ENCODE results near the gene OR10H1. TPM values are rescaled to one million over a fixed set of nuclear protein-coding genes. Genes with fewer than 3 reads are reported as not detected.
"Not testable (repeated sequence)": the region's sequence is repeated elsewhere in the genome, so short reads cannot be mapped to it uniquely, and the experiment has no call there.

Gene OR10H1
- total and polyA plus RNA-seq, 8 donors, result 0.04 to 0.11 (median 0.09) TPM; not detected in 4

GRCh38 chr19:15779756-15780476 is 35.5 kb downstream of the OR10H1 start:
- intact Hi-C loops (cut with DNase I), result no loop called here
- H3K36me3 ChIP-seq, result no peaks in the 10 kb centered on the region
- ATAC-seq (peak; percentile 87), DNase-seq (peak; percentile 48 to 70 (median 64))
- H3K4me1 ChIP-seq, result no peaks in the 10 kb centered on the region
- H3K27me3 ChIP-seq, result peaks cover 0 to 7% of the 10 kb centered on the region in 2 donors
- peak overlapping the region in 1 of 2 donors; percentile 47 for H3K27ac ChIP-seq
- no peak overlapping the region for H3K4me3 ChIP-seq
- no peak for TF ChIP-seq CTCF (IDR thresholded peaks at IDR 0.05)
- H3K9me3 ChIP-seq, result no peaks in the 10 kb centered on the region

- DNase-seq (no peak), ATAC-seq (no peak)
- H3K4me3 ChIP-seq, result no peak overlapping the region
- intact Hi-C loops (cut with DNase I), result no loop called here
- peaks cover 0 to 7% of the 10 kb centered on the region in 2 donors for H3K27me3 ChIP-seq
- no peaks in the 10 kb centered on the region for H3K4me1 ChIP-seq
- H3K9me3 ChIP-seq, result no peaks in the 10 kb centered on the region
- no peaks in the 10 kb centered on the region for H3K36me3 ChIP-seq
- H3K27ac ChIP-seq, result no peak overlapping the region
- TF ChIP-seq CTCF (IDR thresholded peaks at IDR 0.05), result no peak
Measured at GRCh38 chr19:15776991-15777970, 38.2 kb downstream of the OR10H1 start.

GRCh38 chr19:15776264-15776663 is 39.2 kb downstream of the OR10H1 start:
- DNase-seq, result no peak
- TF ChIP-seq CTCF (IDR thresholded peaks at IDR 0.05), result no peak
- H3K27ac ChIP-seq, result no peak overlapping the region
- H3K36me3 ChIP-seq, result no peaks in the 10 kb centered on the region
- peaks cover 0 to 7% of the 10 kb centered on the region in 2 donors for H3K27me3 ChIP-seq
- intact Hi-C loops (cut with DNase I), result no loop called here
- H3K4me1 ChIP-seq, result no peaks in the 10 kb centered on the region
- H3K9me3 ChIP-seq, result no peaks in the 10 kb centered on the region
- no peak overlapping the region for H3K4me3 ChIP-seq
- no peak for ATAC-seq

GRCh38 chr19:15775249-15775648 is 40.2 kb downstream of the OR10H1 start:
- intact Hi-C loops (cut with DNase I), result no loop called here
- DNase-seq, result no peak
- Histone ChIP-seq H3K4me1 (no peaks in the 10 kb centered on the region), H3K27me3 (peaks cover 0 to 7% of the 10 kb centered on the region in 2 donors), H3K9me3 (no peaks in the 10 kb centered on the region), H3K4me3 (no peak overlapping the region), H3K36me3 (no peaks in the 10 kb centered on the region), H3K27ac (no peak overlapping the region)
- TF ChIP-seq CTCF (IDR thresholded peaks at IDR 0.05), result no peak
- ATAC-seq, result no peak

- intact Hi-C loops (cut with DNase I); ATAC-seq; DNase-seq; H3K36me3 ChIP-seq; H3K4me1 ChIP-seq; H3K9me3 ChIP-seq; H3K4me3 ChIP-seq; H3K27ac ChIP-seq: not testable (repeated sequence)
- H3K27me3 ChIP-seq, result peaks cover 0 to 15% of the 10 kb centered on the region in 2 donors
Measured at GRCh38 chr19:15774159-15774558, 41.3 kb downstream of the OR10H1 start.

Measured in left lung (tissue), 10 donors.